Stimulated activated naive CD8-positive, alpha-beta T cell treated with anti-CD3 and anti-CD28 coated beads, Interleukin-15, Interleukin-2, amounts not matched to agents 100 U/mL and 50 U/mL, for 24 hours (primary cell): ENCODE data around the gene SNRNP35.
"Not testable (repeated sequence)": the region's sequence is repeated elsewhere in the genome, so short reads cannot be mapped to it uniquely, and the experiment has no call there.

ENCODE experiments used
- ATAC-seq: fragments of 150-1000 bp; cut with Tn5 transposase; one replicate; pipeline ENCODE4 v1.10.0; 2021
- DNase-seq: peaks from one replicate; pipeline ENCODE4 v3.0.0; 2021

Gene SNRNP35

DNA sequence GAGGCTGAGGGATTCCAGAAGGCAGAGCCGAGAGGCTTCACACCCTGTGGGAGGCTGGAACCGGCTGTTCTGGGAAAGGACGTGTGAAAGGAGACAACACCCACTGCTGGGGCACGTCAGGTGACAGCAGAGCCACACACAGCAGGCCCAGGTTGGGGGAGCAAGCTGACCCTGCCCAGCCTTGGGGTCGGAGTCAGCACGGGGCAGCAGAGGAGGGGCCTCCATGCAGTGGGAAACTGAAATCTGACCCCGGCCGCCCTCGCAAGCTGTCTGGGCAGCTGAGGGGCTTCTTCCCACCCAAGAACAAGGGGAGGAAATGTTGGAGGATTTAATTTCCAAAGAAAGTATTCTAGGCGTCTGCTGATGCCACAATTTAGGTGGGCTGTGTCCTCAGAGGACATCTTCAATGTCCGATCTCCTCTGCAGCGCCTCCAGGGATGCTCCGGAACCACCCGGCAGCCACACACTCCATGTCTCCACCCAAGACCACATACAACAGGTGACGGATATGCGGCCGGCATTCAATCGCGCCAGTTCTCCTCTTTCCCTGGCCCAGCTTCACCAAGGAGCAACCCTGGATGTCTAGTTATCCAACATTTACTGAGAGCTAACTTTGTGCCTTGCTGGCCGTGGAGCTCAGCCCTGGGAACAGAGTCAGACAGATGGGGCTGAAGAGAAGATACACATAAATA lies 30.7 kb downstream of the SNRNP35 start:
- DNase-seq, result no peak
- no peak for ATAC-seq

DNA sequence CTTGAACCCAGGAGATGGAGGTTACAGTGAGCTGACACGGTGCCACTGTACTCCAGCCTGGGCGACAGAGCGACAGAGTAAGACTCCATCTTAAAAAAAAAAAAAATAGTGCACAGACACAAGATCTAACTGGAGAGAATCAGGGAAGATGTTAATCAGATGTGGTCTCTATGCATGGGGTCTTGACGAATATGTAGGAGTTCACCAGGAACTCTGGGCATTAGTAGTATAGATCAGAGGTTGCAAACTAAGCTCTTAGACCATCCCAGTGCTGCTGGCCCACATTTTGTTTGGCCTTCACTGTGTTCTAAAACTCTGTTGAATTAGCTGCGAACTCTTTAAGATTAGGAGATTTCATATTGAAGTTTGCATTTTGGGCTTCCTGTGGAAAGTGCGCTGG lies 31.6 kb downstream of the SNRNP35 start:
- DNase-seq, result no peak
- no peak for ATAC-seq

DNA sequence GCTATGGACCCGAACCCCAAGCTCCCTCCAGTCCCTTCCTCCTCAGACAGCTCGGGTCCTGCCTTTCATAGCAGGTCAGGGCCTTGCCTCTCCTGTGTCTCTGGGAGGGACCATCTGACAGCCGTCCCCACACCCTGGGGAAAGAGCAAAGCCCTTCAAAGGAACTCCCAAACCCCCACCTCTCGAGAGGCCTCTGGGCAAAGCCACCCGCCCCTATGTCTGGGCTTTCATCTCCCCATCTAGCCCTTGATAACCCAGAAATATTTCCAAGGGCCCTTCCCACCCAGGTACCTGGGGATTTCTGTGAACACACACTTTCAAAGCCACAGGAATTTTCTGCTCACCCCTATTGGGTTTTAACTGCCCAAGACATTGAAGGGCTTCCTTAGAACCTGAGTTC lies 32.1 kb downstream of the SNRNP35 start:
- ATAC-seq, result no peak
- DNase-seq, result no peak

DNA sequence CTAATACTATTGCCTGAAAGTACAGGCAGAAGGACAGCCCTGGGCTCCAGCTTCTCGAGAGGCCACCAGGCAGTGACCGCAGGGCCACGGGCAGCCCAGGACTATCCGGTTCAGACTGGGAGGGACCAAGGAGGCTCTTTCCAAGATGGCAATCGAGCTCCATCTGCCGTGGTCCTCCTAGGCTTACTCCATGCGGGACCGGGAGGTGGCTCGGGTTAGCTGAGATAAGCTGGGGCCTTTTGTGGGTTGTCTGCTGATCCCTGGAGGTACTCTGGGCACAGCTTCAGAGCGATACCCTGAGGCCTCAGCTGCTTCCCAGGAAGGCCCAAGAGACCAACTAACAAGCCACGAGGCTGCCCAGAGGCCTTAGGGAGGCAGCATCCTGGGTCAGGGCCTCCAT lies 33.1 kb downstream of the SNRNP35 start:
- ATAC-seq, result no peak
- DNase-seq, result no peak

DNA sequence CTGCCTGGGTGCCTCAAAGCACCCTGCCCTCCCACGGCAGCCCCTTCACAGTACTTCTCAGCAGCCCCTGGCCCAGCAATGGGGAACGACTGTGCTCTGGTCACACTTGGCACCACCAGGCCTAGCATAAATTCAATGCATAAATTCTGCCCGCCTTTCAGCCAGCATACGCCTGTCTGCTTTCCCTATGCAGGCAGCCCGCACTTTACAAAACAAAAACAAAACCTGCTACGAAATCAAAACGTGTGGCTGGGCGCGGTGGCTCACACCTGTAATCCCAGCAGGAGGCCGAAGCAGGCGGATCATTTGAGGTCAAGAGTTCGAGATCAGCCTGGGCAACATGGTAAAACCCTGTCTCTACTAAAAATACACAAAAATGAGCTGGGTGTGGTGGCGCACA lies 33.5 kb downstream of the SNRNP35 start:
- ATAC-seq (no peak), DNase-seq (no peak)

DNA sequence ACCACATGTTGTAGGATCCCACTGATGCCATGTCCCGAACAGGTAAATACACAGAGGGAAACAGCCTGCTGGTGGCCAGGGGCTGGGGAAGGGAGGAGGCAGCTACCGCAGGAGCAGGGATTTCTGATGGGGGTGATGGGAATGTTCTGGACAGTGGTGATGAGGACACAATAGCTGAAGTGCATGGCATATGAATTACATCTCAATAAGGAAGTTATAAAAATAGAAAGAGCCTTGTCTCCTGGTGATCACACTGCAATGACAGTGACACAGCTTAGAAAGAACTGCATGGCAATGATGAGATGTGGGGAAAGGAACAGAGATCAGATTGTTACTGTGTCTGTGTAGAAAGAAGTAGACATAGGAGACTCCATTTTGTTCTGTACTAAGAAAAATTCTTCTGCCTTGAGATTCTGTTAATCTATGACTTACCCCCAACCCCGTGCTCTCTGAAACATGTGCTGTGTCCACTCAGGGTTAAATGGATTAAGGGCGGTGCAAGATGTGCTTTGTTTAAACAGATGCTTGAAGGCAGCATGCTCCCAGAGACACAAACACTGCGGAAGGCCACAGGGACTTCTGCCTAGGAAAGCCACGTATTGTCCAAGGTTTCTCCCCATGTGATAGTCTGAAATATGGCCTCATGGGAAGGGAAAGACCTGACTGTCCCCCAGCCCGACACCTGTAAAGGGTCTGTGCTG lies 34.5 kb downstream of the SNRNP35 start:
- not testable (repeated sequence) for DNase-seq, ATAC-seq

DNA sequence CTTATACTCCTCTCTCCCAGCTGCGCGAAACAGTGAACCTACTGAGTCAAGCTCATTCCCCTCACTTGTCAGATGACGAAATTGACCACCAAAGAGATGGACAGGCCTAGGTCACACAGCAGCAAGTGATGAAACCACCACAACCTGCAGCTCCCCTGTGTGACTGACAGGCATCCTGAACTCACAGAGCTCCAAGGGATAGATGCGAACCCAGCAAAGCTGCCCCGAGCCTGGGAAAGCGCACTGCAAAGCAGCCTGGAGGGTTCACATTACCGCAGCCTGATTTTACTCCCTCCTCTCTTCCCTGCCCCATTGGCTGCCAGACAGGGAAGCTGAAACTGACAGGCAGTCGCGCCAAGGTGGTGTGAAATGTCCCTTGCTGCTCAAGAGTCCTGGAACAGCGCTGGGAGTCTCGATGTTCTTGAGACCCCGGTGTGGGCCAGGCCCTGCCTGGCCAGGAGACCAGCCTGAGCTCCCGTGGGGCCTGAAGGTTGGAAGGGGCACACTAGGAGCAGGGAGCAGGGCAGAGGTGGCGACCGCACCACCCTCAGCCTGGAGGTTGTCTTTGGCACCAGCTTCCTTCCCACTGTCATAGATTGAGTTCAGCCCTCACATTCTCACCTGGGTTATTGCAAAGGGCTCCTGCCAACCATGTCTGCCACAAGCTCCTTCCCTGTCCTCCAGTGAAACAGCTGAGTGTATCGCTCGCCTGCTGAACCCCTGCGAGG lies 36.3 kb downstream of the SNRNP35 start:
- DNase-seq (no peak), ATAC-seq (no peak)

DNA sequence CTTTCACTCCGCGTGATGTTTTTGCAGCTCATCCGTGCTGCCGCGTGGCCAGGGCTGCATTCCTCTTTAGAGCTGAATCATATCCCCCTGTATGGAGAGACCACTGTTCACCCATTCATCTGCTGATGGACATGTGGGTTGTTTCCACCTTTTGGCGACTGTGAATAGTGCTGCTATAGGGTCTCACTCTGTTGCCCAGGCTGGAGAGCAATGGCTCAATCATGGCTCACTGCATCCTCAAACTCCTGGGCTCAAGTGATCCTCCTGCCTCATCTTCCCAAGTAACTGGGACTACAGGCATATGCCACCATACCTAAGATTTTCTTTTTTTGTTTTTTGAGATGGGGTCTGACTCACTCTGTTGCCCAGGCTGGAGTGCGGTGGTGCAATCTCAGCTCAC lies 39.1 kb downstream of the SNRNP35 start:
- ATAC-seq, result no peak

DNA sequence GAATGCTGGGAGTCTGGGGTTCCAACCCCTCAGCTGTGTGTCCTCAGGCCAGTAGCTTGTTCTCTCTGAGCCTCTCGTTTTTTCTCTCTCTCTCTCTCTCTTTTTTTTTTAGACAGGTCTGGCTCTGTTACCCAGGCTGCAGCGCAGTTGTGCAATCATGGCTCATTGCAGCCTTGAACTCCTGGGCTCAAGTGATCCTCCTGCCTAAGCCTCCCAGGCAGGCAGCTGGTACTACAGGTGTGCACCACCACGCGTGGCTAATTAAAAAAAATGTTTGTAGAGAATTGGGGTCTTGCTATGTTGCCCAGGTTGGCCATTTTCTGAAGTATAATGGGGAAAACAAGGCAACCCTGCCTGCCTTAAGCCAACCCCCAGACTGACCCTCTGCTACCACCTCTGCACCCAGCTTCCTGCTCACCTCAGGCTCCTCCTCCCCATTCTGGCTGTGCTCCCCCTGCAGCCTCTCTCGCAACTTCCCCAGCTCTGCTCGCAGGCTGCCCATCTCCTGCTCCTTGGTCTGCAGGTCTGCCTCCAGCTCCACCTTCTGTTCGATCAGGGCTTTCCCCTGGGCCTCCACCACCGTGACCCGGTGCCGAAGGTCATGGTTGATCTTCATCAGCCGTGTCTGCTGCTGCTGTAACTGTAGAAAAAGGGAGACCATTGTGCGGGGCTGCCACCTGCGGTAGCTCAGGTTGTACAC lies 40.3 kb downstream of the SNRNP35 start:
- DNase-seq (no peak), ATAC-seq (no peak)

More for the DNA sequence above, 39.1 kb downstream of the SNRNP35 start:
- DNase-seq, result no peak

DNA sequence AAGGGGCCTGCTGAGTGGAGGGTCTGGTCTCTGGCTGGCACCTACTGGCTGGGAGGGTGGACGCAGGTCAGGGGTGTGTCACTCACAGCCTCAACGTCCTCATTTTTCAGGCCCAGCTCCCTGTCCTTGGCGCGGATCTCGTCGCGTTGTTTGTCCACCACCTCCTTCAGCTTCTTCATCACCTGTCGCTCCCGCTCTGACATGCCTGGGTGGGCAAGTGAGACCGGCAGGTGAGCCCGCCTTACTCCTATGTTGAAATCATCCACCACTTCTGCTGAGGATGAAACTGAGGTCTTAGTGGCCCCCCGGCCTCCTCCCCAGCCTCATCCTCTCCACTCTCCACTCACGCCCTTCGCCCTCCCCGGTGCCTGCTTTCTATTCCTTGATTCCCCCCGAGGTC lies 41.4 kb downstream of the SNRNP35 start:
- no peak for DNase-seq
- no peak for ATAC-seq

DNA sequence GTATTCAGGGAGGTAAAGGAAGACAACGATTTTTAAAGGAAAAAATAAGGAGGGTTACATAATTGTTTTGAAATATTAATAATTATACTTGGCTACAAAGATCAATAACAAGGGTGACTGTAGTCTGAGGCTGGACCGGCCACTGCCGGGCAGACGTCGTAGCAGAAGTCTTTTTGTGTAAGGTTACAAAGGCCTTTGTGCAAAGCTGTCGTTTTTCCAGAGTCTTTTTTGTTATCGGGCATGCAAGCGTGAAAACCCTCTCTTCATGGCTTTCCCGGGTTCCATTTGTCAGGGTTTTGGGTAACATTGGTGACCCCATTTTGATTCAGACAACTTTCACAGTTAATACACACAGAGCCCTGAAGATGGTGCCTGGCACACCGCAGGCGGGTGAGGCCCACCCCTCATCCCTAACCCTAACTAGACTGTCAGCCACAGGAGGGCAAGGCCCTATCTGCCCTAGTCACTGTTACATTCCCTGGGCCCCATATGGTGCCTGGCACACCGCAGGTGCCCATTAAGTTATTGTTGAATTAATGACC lies 44.3 kb downstream of the SNRNP35 start:
- ATAC-seq, result no peak

DNA sequence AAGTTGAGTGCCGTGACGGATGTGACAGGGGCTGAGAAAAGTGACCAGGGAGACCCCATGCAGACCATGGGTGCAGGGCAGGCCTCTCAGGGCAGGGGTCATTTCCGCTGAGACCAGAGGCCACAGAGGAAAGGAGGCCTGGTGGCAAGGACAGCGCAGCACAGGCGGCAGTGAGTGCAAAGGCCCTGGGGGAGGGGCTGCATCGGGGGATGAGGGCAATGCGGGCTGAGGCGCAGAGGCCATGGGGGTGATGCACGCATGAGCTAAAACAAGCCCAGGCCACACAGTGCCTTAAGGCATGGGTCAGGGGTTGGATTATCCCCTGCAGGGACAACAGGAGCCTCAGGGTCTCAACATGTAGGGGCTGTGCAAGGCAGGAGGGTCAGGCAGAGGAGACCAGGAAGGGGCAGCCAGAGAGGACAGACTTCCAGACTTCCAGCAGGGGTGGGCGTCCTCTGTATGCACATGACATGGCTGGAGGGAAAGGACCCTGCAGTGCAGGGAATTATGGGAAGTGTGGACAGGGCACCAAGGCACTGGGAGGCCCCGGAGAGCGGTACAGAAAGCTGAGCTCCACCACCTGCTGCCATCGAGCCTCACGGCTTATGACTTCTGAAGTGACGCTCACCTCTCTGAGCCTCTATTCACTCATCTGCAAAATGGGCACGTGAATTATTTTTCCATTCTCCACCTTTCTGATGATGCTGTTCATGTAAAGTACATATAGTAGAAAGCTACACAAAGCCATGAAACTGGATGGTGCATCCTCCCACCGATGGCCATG lies 48.3 kb downstream of the SNRNP35 start:
- ATAC-seq, result no peak
- DNase-seq, result no peak

More for the DNA sequence above, 44.3 kb downstream of the SNRNP35 start:
- DNase-seq, result no peak

DNA sequence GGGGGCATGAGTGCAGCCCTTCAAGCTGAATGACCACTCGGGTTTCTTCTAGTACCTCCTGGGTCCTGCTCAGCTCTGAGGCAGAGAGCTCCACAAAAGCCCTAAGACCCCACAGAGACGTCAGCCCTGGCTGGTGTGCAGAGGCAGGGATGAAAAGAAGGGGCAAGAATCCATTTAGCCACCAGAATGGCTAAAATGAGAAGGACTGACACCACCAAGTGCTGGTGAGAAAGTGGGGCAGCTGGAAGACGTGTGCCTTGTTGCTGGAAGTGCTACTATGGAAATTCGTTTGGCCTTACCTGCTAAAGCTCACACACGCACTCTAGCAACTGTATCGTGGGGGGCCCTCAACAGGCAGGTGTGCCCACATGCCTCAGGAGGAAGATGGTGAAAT lies 48.9 kb downstream of the SNRNP35 start:
- ATAC-seq, result no peak
- DNase-seq, result no peak

DNA sequence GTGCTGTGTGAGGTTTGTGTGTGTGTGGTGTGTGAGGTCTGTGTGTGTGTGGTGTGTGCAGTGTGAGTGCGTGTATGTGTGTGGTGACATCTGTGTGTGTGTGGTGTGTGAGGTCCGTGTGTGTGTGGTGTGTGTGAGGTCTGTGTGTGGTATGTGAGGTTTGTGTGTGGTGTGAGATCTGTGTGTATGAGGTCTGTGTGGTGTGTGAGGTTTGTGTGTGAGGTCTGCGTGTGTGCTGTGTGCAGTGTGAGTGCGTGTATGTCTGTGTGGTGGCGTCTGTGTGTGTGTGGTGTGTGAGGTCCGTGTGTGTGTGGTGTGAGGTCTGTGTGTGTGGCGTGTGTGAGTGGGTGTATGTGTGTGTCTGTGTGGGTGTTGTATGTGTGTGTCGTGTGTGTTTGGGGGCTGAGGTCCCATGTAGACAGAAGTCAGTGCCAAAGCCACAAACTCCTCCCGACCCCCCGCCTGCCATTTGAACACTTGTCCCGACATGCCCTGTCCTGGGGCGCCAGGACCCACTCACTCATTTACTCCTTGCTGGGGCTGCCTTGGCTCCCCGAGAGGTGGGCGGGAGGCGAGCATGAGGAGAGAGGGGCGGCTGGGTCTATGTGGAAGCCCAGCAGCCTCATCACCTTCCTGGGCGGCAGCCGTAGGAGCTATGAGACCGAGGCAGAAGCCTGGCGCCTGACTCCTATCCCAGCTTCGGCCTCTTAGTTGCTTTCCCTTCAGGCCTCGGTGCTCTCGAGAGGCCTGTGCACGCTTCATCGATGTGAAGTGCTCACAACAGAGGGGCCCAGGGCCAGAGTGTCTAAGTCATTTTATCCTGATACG lies 55.1 kb downstream of the SNRNP35 start:
- DNase-seq (no peak), ATAC-seq (no peak)

DNA sequence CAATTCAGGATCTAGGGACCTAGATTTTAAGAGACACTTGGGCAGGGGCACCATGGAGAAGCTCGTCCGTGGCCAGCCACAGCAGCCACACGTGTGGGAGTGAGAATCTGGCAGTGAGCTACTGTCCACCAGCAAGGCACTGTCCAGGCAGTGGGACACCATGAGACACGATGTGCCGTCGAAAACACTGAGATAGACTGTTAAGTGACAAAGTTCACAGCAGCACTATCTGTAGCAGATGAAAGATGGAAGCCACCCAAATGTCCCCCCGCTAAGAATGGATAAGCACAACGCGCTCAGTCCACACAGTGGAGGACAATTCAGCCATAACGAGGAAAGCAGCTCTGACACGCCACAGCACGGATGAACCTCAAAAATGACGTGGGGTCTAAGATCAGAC lies 55.9 kb downstream of the SNRNP35 start:
- DNase-seq, result no peak
- ATAC-seq, result no peak

DNA sequence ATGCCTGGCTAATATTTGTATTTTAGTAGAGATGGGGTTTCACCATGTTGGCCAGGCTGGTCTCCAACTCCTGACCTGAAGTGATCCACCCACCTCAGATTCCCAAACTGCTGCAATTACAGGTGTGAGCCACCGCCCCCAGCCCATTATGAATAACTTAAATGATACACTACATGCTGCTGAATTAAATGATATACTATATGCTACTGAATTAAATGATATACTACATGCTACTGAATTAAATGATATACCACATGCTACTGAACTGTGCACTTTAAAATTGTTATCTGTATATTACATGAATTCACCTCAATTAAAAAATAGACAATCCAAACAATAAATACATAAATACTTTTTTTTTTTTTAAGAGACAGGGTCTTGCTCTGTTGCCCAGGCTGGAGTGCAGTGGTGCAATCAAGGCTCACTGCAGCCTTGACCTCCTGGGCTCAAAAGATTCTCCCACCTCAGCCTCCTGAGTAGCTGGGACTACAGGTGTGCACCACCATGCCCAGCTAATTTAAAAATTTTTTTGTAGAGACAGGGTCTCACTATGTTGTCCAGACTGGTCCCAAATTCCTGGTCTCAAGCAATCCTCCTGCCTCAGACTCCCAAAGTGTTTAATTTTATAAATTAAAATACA lies 56.8 kb downstream of the SNRNP35 start:
- not testable (repeated sequence) for ATAC-seq, DNase-seq

DNA sequence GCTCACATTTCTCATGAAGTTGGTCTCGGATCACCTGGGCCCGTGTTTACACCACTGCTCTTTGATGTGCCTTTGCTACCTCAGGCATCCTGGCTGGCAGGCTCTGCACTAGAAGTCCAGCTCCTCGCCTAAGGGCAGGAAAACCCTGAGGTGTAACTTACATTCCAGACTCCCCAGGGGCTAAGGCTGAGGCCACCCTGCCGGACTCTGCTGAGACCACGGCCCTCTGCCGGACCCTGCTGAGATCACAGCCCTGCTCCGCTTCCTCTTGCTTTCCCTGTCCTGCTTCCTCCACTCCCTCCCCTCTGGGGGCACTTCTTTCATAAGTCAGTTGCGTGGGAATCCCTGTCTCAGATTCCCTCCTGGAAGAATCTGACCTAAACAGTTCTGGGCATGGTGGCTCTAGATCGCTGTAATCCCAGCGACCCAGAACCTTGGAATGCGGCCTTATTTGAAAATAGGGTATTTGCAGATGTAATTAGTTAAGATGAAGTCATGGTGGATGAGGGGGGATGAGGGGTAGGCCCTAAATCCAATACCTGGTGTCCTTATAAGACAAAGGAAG lies 58.4 kb downstream of the SNRNP35 start:
- ATAC-seq (no peak), DNase-seq (no peak)
